KG1 (cell line): ENCODE data around the gene MGAT4C.

ENCODE experiments used
- DNase-seq: peaks from one replicate; lab custom pipeline; 2025; lab: John Stamatoyannopoulos, UW

Gene MGAT4C

DNA sequence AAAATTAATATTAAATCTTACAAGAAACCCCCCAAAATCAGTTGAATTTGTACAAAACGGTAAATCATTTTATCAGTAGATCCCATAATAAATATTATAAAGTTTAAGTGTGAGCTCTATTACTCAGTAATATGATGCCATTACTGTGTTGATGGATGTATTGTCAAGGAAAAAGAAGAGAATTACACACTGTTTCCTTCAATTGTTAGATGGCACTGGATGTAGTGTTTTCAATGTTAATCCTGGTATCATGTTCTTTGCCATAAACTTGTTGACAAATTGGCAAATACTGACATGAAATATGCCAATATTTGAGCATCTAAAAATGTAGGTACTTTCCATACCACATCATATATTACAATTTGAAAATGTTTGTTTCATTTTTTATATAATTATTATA lies 280.5 kb downstream of the MGAT4C start:
- DNase-seq = no peak

DNA sequence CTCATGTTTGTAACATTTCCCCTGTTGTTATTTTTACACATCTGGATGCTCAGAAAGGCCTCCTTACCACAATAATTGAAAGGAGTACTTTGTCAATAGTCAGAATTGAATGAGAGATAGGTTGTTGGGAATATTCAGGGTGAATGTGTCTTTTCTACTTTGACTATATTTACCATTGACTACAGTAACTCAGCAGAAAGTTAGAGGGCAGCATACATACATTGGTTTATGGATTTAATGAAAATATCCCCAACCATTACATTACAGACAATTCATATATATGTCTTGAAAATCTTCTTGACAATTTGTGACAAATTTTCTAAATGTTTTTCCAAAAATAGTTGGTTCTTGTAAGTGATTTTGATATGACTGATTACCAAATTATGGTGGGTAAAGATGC lies 284.4 kb downstream of the MGAT4C start:
- DNase-seq = no peak

- DNase-seq = no peak
Observed at GRCh38 chr12:85968606-85969005, 287.6 kb downstream of the MGAT4C start.

DNA sequence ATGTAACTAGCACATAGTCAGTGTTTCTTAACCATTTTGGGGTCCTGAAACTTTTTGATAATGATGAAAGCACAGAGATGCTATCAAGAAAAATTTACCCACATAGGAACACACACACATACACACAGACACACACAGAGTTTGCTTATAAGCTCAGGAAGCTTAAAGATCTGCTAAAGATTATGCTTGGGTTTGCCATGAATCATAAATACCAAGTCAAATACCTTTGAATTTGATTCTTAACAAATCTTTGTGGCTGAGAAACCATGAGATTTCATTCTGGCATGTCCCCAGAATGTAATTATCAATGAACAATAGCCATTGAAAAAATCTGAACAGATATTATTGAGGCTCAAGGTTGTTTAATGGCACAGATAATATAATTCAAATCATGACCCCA lies 292.9 kb downstream of the MGAT4C start:
- no peak for DNase-seq

DNA sequence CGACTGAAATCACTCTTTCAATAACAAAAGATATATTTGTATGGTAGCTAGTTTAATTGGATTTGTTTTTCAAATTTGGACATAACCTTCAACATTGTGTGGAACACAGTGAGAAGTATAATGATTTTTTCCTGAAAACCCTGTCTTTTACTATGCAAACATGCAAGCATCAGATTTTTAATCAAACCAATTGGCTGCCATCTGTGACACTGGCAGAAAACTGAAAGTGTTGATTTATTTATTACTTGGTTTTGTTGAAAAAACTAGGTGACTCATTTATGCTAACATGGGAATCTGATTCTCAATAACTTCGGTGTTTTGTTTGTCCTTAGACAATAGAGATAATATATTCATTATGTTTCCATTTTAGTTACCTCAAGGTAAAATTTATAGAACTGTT lies 300.1 kb downstream of the MGAT4C start:
- DNase-seq = no peak

DNA sequence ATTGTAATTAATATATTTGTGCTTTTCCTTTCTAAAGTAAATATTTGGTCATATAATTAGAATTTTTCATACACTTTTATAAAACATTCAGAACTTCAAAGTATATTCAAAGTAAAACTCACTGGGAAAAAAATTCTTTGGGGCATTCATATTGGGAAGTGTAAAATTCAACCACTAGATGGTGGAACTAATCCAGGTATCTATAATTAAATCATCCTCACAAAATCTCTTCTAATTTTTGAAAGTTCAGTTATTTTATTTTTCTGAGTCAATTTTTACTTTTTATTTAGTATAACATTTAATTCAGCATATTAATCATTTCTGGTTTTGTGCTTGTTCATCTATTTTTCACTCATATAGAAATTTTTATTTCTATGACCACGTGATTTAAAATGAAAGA lies 301.1 kb downstream of the MGAT4C start:
- no peak for DNase-seq

GRCh38 chr12:85951823-85952222 lies 304.4 kb downstream of the MGAT4C start:
- DNase-seq = no peak

GRCh38 chr12:85949253-85949652 lies 306.9 kb downstream of the MGAT4C start:
- DNase-seq = no peak

DNA sequence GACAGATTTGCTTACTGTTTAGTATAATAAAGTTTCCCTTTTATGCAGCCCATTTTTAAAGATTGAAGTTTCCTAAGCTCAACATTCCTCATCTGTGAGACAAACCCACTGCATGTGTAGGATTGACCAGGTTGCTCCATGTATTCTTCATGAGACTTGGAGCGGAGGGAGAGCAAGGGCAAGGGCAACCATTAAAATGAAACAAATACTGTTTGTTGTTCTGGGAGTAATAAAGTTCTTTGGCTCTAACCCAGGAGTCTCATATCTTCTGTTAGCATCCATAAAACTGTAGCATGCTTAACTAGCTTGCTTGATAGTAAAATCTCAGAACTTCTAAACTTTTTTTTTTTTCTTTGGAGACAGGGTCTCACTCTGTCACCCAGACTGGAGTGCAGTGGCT lies 307.9 kb downstream of the MGAT4C start:
- DNase-seq = no peak

DNA sequence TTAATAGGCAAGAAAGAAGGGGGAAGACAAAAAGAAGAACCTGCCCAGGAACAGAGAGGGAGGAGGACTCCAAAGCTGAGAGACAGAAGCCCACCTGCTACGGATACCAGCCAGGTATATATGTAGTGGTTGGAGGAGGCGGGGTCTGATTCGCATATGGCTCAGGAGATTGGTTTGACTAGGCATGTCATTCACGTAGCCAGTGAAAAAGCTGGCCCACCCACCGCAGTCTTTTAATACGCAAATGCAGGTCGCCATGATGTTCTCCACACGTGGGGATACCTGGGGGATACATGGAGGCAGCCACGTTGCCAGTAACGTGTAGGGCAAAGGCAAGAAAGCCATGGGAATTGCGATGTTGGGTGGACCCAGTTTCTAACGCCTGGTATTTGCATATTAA lies 308.9 kb downstream of the MGAT4C start:
- no peak for DNase-seq

GRCh38 chr12:85946375-85946774 lies 309.8 kb downstream of the MGAT4C start:
- no peak for DNase-seq

- no peak for DNase-seq
Observed at GRCh38 chr12:85927166-85927565, 329.0 kb downstream of the MGAT4C start.

DNA sequence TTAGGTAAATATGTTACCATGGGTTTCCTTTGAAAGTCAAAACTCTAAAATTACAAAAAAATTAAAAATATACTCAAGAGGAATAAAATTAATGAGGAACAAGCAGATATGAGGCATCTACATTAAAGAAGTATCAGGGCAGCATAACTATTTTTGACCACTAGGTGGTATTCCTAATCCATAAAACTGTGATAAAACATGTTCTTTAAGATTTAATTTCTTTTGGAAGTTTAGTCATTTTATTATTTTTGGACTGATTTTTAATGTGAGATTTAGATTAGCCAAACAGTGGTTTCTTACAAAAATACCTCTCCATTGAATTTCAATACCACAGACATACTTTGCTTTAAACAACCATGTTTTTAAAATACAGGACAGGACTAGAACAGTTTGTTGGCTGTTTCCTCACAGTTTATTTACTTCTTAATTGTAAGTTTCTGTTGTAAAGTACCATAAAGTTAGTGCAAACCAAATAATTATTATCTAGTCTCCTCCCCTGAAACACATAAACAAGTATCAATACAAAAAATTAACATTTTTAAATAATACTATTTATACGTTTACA lies 332.3 kb downstream of the MGAT4C start:
- DNase-seq = no peak

- peak; percentile 1 for DNase-seq
Observed at GRCh38 chr12:85920324-85920947, 335.8 kb downstream of the MGAT4C start.
